ENCODE results near the gene SPRYD7. TPM values are rescaled to one million over a fixed set of nuclear protein-coding genes. Genes with fewer than 3 reads are reported as not detected.
"Not testable (repeated sequence)": the region's sequence is repeated elsewhere in the genome, so short reads cannot be mapped to it uniquely, and the experiment has no call there.

SPRYD7 gene, protein sequence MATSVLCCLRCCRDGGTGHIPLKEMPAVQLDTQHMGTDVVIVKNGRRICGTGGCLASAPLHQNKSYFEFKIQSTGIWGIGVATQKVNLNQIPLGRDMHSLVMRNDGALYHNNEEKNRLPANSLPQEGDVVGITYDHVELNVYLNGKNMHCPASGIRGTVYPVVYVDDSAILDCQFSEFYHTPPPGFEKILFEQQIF
- total RNA-seq, result 3.9 TPM

- ATAC-seq (peak; percentile 94), DNase-seq (ENCODE audit: low spot score) (peak; percentile 99)
These were observed at the start of gene SPRYD7 for GRCh38 chr13:49936075-49936967. Gene SPRYD7 (minus strand): TSS chr13:49936340. CDS start chr13:49936235, 105 bp downstream.

DNA sequence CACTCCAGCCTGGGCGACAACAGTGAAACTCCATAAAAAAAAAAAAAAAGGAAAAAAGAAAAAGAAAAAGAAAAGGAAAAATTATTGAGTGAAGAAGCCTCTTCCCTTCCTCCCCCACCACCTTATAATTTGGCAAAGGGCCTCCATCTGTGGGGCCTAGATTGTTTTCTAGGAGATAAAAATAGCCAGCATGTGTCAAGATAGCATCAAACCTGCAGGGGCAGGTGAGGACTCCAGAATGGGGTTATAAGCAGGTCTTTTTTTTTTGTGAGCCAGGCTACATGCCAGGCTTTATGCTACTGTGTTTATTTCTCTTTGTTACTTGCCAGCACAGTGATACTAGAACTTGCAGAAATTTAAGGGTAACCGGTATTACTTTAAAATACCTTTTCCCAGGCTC, 49.0 kb upstream of the SPRYD7 start:
- peak; percentile 57 for ATAC-seq
- no peak for DNase-seq (ENCODE audit: low spot score)

DNA sequence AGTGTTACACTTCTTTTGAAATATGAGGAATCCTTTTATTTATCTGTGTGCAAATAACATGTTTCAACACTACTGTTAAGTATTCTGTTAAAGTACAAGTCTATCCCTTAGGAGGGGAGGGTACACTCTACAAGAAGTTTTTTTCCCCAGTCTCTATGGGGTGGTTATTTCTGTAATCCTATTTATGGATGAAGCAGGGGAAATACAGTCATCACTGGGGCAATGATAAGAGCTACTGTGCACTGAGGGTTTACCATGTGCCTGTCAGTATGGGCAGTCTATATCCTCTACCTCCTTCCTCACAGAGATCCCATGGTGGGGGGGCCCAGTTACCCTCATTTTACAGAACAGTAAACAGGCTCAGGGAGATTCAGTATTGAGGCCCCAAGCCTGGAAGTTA, 44.1 kb upstream of the SPRYD7 start:
- no peak for DNase-seq (ENCODE audit: low spot score)
- no peak for ATAC-seq

GRCh38 chr13:49977992-49978391, 41.9 kb upstream of the SPRYD7 start:
- DNase-seq (ENCODE audit: low spot score), result no peak
- ATAC-seq, result no peak

DNA sequence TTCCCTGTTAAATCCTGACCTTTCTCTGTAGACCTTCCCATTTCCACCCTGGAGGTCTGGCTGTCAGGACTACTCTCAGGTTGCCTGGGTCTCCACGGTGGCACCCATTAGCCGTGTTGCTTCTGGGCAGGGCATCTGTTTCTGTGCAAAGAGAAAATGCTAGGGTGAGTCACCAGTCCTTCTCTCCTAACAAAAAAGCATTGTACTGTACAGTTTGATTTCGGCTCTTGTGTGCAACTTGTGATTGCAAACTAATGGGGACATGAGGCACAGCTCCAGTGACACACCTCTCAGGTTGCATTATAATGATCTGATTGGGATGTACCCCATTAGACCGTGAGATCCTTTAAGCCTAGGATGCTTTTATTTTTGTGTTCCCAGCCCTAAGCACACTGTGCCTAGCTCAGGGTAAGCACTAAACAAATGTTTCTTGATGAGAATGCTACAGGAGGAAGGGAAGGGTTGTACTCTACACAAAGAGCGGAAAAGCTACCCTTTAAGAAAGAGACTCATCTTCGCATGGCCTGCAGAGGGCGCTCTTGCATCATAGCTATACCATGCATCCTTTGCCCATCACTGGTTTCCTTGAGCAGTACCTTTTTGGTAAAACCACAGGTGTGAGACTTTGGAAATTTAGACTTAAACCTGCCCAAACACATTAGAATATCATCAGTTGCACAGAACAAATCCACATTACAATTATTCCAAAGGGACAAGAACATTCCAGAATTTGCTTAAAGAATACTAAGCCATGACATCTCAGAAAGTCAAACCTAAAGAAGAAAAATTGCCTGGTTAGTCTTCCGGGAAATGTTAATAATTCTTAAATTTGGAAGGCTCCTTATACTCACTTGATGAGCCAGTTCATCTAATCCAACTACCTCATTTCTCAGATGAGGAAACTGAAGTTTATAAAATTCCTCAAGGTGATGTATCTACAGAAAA, 40.4 kb upstream of the SPRYD7 start:
- ATAC-seq, result peak; percentile 89
- peak; percentile 68 for DNase-seq (ENCODE audit: low spot score)

DNA sequence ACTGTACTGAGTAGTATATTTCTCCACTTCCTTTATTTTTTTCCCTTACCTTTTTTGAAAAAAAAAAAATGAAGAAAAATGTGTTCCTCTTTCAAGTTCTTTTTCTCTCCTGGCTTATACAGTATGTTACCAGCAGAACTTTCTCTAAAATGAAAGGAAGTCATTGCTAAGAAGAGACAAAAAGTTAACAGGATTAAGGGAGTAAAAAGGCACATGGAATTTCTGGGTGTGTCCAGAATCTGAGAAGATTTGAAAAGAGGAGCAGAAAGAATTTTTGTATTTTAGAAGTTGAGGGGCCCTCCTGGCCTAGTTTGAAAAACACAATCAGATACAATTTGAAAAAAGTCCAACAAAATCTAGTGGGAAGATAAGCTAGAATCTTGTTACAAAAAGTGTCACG, 39.7 kb upstream of the SPRYD7 start:
- no peak for DNase-seq (ENCODE audit: low spot score)
- ATAC-seq, result no peak

DNA sequence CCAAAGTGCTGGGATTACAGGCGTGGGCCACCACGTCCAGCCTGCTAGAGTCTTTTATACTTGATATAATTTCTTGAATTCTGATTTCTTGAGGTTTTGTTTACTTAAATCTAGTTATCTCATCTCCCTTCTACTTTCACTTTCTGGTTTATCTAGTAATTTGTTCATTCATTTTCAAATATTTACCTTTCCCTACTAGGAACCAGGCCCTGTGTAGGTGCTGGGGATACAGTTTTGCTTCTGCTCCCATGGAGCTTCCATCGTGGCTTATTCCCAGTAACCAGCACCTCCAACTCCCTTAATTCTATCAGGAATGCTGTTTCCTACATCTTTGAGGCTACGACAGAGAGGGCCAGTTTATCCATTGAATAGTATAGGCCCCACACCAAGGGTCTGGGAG, 36.6 kb upstream of the SPRYD7 start:
- ATAC-seq (peak; percentile 87), DNase-seq (ENCODE audit: low spot score) (no peak)

- ATAC-seq (no peak), DNase-seq (ENCODE audit: low spot score) (no peak)
These were observed 31.3 kb upstream of the SPRYD7 start for GRCh38 chr13:49967456-49967855.

- ATAC-seq (no peak), DNase-seq (ENCODE audit: low spot score) (no peak)
These were observed 22.2 kb upstream of the SPRYD7 start for GRCh38 chr13:49958321-49958720.

DNA sequence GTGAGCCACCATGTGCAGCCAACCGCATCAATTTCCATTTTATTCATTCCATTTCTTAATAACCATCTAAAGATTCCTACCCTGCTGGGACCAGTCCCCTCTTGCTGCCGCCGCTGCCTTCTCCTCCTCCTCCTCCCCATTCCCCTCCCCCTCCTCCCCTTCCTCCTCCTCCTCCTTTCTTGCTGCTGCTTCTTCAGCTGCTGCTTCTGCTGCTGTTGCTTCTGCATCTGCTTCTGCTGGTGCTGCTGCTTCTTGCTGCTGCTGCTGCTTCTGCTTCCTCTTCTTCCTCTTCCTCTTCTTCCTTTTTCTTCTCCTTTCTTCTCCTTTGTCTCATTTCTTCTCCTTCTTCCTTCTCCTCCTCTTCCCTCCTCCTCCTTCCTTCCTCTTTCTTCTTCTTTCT, 20.0 kb upstream of the SPRYD7 start:
- ATAC-seq (no peak), DNase-seq (ENCODE audit: low spot score) (no peak)

DNA sequence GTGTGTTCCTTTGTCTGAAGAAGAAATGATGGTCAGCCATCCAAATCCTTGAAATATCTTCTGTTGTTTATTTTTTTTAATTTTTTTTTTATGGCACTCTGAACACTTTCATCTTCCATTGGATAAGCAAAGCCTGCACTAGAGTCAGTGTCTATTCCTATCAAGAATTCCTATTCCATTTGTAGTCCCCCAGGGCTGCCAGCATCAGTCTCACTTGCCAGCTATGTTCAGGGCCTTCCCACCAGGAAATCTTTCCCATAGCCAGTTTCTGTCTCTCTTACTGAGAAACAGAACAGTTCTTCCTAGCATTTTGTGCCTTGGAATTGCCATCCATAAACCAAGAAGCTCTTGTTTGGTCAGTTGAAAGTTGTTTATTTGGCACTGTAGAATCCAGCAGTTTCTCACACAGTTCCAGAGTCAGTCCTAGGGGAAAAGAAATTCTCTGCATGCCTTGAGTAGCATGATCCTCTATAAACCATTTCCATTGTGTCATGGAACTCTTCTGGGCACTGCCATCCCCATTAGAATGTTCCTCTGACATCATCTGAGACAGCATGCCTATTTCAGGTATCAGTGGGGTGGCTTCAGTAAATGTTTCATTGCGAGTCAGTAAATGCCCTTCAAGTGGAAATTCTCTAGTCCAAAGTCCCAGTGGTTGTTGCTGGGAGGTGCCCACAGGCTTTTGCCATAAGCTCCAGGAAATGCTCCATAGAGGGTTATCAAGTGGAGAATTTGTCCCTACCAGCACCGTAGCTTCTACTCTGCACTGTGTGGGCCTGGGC, 18.7 kb upstream of the SPRYD7 start:
- peak; percentile 49 for ATAC-seq
- DNase-seq (ENCODE audit: low spot score), result no peak

- DNase-seq (ENCODE audit: low spot score), result no peak
- ATAC-seq, result no peak
These were observed 17.4 kb upstream of the SPRYD7 start for GRCh38 chr13:49953560-49953959.

GRCh38 chr13:49951754-49952535, 15.8 kb upstream of the SPRYD7 start:
- DNase-seq (ENCODE audit: low spot score), result no peak
- no peak for ATAC-seq

DNA sequence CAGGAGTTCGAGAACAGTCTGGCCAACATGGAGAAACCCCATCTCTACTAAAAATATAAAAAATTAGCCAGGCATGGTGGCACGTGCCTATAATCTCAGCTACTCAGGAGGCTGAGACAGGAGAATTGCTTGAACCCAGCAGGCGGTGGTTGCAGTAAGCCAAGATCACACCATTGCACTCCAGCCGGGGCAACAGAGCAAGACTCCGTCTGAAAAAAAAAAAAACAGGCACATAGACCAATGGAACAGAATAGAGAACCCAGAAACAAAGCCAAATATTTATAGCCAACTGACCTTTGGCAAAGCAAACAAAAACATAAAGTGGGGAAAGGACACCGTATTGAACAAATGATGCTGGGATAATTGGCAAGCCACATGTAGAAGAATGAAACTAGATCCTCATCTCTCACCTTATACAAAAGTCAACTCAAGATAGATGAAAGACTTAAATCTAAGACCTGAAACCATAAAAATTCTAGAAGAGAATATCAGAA, 12.7 kb upstream of the SPRYD7 start:
- not testable (repeated sequence) for DNase-seq (ENCODE audit: low spot score)
- peak; percentile 30 for ATAC-seq

DNA sequence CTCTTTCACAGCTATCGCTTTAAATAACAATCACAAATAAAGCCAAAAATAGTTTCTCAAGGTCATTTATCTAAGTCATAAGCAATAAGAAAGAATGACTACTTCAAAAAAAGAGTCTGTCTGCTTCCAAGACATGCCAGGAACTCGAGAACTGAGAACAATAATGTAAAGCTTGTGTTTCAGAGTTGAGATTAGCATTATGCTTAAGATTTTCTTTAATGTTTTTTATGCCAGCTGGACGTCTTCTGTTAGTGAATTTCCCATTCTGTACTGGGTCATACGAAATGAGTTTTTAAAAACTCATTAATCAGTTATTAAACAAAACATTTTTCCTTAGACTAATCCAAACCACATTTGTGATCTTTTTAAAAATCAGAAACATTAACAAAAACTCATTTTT, 3.2 kb upstream of the SPRYD7 start:
- DNase-seq (ENCODE audit: low spot score) (no peak), ATAC-seq (no peak)

DNA sequence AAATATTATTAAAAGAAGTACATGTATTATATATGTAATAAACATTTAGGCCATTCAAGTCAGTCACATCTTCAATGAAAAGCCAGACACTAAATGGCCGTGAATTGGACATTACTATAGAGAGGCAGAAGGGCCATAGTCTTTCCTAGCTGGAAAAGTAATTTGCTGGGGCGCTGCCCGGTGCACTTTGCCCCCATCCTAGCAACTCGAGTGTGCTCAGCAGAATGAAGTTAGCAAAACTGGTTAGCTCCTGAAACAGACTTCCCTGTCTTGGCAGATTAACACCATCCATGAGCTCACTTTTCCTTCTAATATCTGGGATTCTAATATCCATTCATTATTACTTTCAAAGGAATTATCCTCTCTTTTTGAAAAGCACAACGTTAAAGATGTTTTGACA, 2.8 kb upstream of the SPRYD7 start:
- ATAC-seq (peak; percentile 49), DNase-seq (ENCODE audit: low spot score) (peak; percentile 87)

DNA sequence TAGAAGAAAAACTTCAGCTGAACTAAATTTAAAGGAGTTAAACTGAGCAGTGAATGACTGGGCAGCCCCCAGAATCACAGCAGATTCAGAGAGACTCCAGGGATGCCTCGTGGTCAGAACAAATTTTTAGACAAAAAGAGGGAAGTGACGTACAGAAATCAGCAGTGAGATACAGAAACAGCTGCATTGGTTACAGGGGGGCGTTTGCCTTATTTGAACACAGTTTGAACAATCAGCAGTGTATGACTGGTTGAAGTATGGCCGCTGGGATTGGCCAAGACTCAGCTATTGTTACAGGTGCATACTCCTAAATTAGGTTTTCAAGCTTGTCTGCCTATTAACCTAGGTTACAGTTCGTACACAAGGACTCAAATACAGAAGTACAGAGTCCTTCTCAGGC, 2.2 kb upstream of the SPRYD7 start:
- ATAC-seq (no peak), DNase-seq (ENCODE audit: low spot score) (no peak)

DNA sequence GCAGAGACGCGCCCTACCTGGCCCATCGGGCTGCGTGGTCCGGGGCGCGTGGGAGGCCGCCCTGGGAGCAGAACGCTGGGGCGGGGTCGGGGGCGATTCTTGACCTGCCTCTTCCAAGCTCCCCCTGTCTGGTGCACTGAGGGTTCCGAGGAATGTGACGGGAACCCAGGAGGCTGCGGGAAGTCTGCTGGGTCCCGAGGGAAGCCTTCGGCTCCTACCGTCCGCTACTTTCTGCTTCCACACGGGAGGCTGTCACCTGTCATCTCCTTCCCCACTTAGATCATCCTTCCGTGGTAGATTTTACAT, 781 bp upstream of the SPRYD7 start:
- DNase-seq (ENCODE audit: low spot score), result no peak

GRCh38 chr13:49935171-49936074, 717 bp downstream of the SPRYD7 start:
- DNase-seq (ENCODE audit: low spot score) (no peak), ATAC-seq (peak; percentile 25)

More for the DNA sequence above, 781 bp upstream of the SPRYD7 start:
- ATAC-seq, result peak; percentile 2
